ENCODE results near the gene SGMS1. TPM values are rescaled to one million over a fixed set of nuclear protein-coding genes. Genes with fewer than 3 reads are reported as not detected.

Gene SGMS1
- total and polyA plus RNA-seq, 2 donors (not counting 3 experiments of a cell fraction or from before 2014, with no cell fraction given) = 9.7 to 23.7 TPM

GRCh38 chr10:50404021-50404773 is 219.6 kb downstream of the SGMS1 start:
- H3K79me2 ChIP-seq (ENCODE audit: control insufficient read depth, insufficient read depth, low read length) = peaks cover 37% of the 10 kb centered on the region
- DNase-seq (ENCODE audit: low read depth, low spot score) (no peak), FAIRE-seq (no peak)
- H3K27me3 ChIP-seq (ENCODE audit: control insufficient read depth in 2 of 2, insufficient read depth in 2 of 2, low read length in 2 of 2) = no peaks in the 10 kb centered on the region
- intact Hi-C loops (cut with micrococcal nuclease) = no loop called here
- no TSS peak for BruUV-seq (replicated peaks)
- no peaks in the 10 kb centered on the region for H3K4me1 ChIP-seq (ENCODE audit: control insufficient read depth, extremely low read depth, insufficient read depth, low read length)
- H3K36me3 ChIP-seq (ENCODE audit: control insufficient read depth in 2 of 2, extremely low read depth in 1 of 2, insufficient read depth in 2 of 2, low read length in 2 of 2) = no peaks in the 10 kb centered on the region
- TF ChIP-seq EZH2 (IDR thresholded peaks at IDR 0.05; ENCODE audit: borderline replicate concordance, low read depth, low read length, severe bottlenecking) (no peak), MYC (IDR thresholded peaks at IDR 0.05; ENCODE audit: low read depth, low read length) (no peak), CTCF (IDR thresholded peaks at IDR 0.05; ENCODE audit: extremely low read depth in 1 of 2, insufficient read depth in 1 of 2, low read depth in 1 of 2, low read length in 2 of 2) (no peak), GATA2 (IDR thresholded peaks at IDR 0.05; ENCODE audit: insufficient read depth, insufficient read length, low read depth, low read length) (no peak), POLR2A (IDR thresholded peaks at IDR 0.05; ENCODE audit: low read depth, low read length) (no peak), FOS (IDR thresholded peaks at IDR 0.05; ENCODE audit: borderline replicate concordance, insufficient read depth, low read length) (no peak), MAX (IDR thresholded peaks at IDR 0.05; ENCODE audit: insufficient read depth, insufficient read length) (no peak), POLR2AphosphoS5 (IDR thresholded peaks at IDR 0.05; ENCODE audit: insufficient read depth, low read depth, low read length) (no peak), JUN (IDR thresholded peaks at IDR 0.05; ENCODE audit: borderline replicate concordance, insufficient read depth, insufficient read length, low read depth) (no peak)
- H3K9me3 ChIP-seq (replicated peaks; ENCODE audit: control insufficient read depth, insufficient read depth, low read length) = no peaks in the 10 kb centered on the region
- H3K4me2 ChIP-seq (ENCODE audit: insufficient read depth, low read length) = no peak overlapping the region
- H4K20me1 ChIP-seq (replicated peaks; ENCODE audit: control insufficient read depth, extremely low read depth, insufficient read depth, low read length) = no peaks in the 10 kb centered on the region
- no peak overlapping the region for H2AFZ ChIP-seq (ENCODE audit: low read depth, low read length)
- no peak overlapping the region for H3K4me3 ChIP-seq (replicated peaks in 1 of 3; ENCODE audit: insufficient read depth in 1 of 3, low read depth in 1 of 3, low read length in 3 of 3)
- dilution Hi-C loops (cut with MboI; ENCODE audit: extremely low pct_ligation_motif_present, low sequenced_read_pairs) = no loop called here
- CTCF ChIA-PET = interaction anchor here (0.6 to 1.5 kb wide), 3 partner anchors 37 to 170 kb away, joined by 3 read pairs; no protein-coding TSS in a partner anchor
- POLR2A ChIA-PET = no interaction called here
- H3K27ac ChIP-seq (ENCODE audit: insufficient read depth, low read depth, low read length) = no peak overlapping the region
- no peaks in the 10 kb centered on the region for H3K9me1 ChIP-seq (replicated peaks; ENCODE audit: control insufficient read depth, extremely low read depth, insufficient read depth, low read length)
- no peak overlapping the region for H3K9ac ChIP-seq (replicated peaks; ENCODE audit: extremely low read depth, insufficient read depth, low read length)

Measured in endothelial cell of umbilical vein (primary cell).